A673 (cell line): ENCODE results near the gene ITPR2. TPM values are rescaled to one million over a fixed set of nuclear protein-coding genes. Genes with fewer than 3 reads are reported as not detected.

Source experiments
- BruUV-seq: library from RNA; stranded (reverse); fragments of 400-500 nt; replicated peaks from 2 replicates; lab custom pipeline; 2021; lab: Mats Ljungman, UMichigan
- CTCF ChIA-PET: fragments of 300-600 bp; sonication (Branson Sonifier 250); formaldehyde crosslinking; loops from one replicate; lab custom pipeline; 2022; ENCODE audit warnings: antibody characterized with exemption; lab: Charles Lee
- POLR2A ChIA-PET: fragments of 300-600 bp; sonication (Branson Sonifier 250); formaldehyde crosslinking; loops from one replicate; lab custom pipeline; 2022; ENCODE audit warnings: antibody characterized with exemption; ENCODE audit not compliant: low non-redundant PET; lab: Charles Lee
- DNase-seq: peaks from one replicate; pipeline ENCODE4 v3.0.0-alpha.2; 2015; ENCODE audit warnings: low spot score
- H3K27ac ChIP-seq: fragments of 200-600 bp; sonication (generic); 2 replicates; pipeline ENCODE4 v1.5.1; 2016; ENCODE audit warnings: mixed run types, low read depth, mild to moderate bottlenecking, mixed read lengths, antibody characterized with exemption, low read length; ENCODE audit not compliant: poor library complexity, severe bottlenecking
- H3K27me3 ChIP-seq: fragments of 200-600 bp; sonication (generic); replicated peaks from 2 replicates; pipeline ENCODE4 v1.6.1; 2017; ENCODE audit warnings: mixed run types, low read depth, mild to moderate bottlenecking, mixed read lengths, antibody characterized with exemption, low read length; ENCODE audit not compliant: insufficient read depth, poor library complexity
- H3K36me3 ChIP-seq: fragments of 200-600 bp; sonication (generic); 2 replicates; pipeline ENCODE4 v1.6.1; 2016; ENCODE audit warnings: mixed run types, mild to moderate bottlenecking, mixed read lengths, antibody characterized with exemption, low read length; ENCODE audit not compliant: insufficient read depth, poor library complexity, severe bottlenecking
- H3K4me1 ChIP-seq: fragments of 200-600 bp; sonication (generic); 2 replicates; pipeline ENCODE4 v1.6.1; 2017; ENCODE audit warnings: mixed run types, mild to moderate bottlenecking, mixed read lengths, antibody characterized with exemption, low read length; ENCODE audit not compliant: insufficient read depth, poor library complexity, severe bottlenecking
- H3K4me3 ChIP-seq: fragments of 200-600 bp; sonication (generic); 2 replicates; pipeline ENCODE4 v1.5.1; 2016; ENCODE audit warnings: low read depth, mixed run types, mild to moderate bottlenecking, mixed read lengths, low read length; ENCODE audit not compliant: poor library complexity, severe bottlenecking
- H3K9me3 ChIP-seq: fragments of 200-600 bp; sonication (generic); 2 replicates; pipeline ENCODE4 v1.6.1; 2016; ENCODE audit warnings: mixed run types, low read depth, mild to moderate bottlenecking, mixed read lengths, antibody characterized with exemption, low read length; ENCODE audit not compliant: poor library complexity, severe bottlenecking
- EZH2 ChIP-seq: fragments of 200-600 bp; sonication (generic); IDR thresholded peaks from 2 replicates; pipeline ENCODE4 v1.6.1; 2017; ENCODE audit warnings: borderline replicate concordance, low read depth, mild to moderate bottlenecking, mixed read lengths, antibody characterized with exemption, low read length; ENCODE audit not compliant: poor library complexity, severe bottlenecking
- intact Hi-C: fragments of 100-400 bp; cut with micrococcal nuclease; formaldehyde crosslinking; loops from one replicate; pipeline ENCODE4 v1.10.0; 2022; ENCODE audit not compliant: unreplicated experiment
- total RNA-seq: library from RNA; stranded (reverse); gene quantifications from 2 replicates; pipeline ENCODE4 v1.2.3, GENCODE V29; 2021
- TF ChIP-seq, protein P1 (sequence below): fragments of 300-800, 200-600 bp; sonication (generic); conservative IDR thresholded peaks from 2 replicates; pipeline ENCODE4 v1.5.1; 2017; ENCODE audit warnings: low read depth, mild to moderate bottlenecking, antibody characterized with exemption, low read length, moderate library complexity, mixed read lengths

ITPR2 gene
- total RNA-seq, 1 experiment from 2014 or later, result 22.6 TPM

DNA sequence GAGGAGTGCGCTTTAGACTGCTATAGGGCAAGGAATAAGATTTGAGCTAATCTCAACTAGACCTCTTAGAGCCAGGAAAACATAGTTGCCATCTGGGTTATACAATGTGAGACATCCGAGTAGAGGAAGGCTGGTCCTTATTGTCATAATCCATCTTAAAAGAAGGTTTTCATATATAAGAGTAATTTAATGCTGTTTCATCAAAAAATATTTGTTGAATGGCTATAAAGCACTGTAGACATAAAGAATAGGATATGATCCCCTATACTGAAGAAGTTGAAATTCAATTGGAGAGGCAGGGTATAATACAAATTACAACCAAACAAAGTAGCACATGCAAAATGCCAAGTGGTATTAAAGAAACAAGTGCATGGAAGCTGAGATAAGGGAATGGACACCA lies 343.1 kb downstream of the ITPR2 start:
- intact Hi-C loops, result no loop called here
- POLR2A ChIA-PET, result no interaction called here
- no peaks in the 10 kb centered on the region for H3K27me3 ChIP-seq

DNA sequence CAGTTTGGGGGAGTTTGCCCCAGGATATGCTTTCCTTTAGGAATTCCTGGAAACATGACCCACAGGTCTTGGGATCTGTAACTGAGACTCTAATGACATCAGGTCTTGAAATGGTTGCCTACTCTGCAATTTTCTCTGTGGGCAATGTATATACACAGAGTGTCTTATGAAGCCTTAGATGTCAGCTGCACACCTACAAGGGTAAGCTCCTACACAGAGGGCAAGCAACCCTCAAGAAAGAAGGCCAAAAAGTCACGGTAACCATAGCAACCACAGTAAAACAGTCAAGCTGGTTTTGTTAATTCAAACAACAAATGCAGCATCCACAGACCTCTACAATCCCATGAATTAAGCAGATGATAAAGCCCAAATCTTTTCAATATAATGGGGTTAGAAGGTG lies 344.6 kb downstream of the ITPR2 start:
- Histone ChIP-seq H3K27ac (no peak overlapping the region), H3K9me3 (no peaks in the 10 kb centered on the region), H3K36me3 (no peaks in the 10 kb centered on the region), H3K27me3 (no peaks in the 10 kb centered on the region), H3K4me3 (no peak overlapping the region), H3K4me1 (no peaks in the 10 kb centered on the region)
- ChIA-PET POLR2A (no interaction called here), CTCF (no interaction called here)
- TF ChIP-seq EZH2, result no peak
- TF ChIP-seq, protein P1, sequence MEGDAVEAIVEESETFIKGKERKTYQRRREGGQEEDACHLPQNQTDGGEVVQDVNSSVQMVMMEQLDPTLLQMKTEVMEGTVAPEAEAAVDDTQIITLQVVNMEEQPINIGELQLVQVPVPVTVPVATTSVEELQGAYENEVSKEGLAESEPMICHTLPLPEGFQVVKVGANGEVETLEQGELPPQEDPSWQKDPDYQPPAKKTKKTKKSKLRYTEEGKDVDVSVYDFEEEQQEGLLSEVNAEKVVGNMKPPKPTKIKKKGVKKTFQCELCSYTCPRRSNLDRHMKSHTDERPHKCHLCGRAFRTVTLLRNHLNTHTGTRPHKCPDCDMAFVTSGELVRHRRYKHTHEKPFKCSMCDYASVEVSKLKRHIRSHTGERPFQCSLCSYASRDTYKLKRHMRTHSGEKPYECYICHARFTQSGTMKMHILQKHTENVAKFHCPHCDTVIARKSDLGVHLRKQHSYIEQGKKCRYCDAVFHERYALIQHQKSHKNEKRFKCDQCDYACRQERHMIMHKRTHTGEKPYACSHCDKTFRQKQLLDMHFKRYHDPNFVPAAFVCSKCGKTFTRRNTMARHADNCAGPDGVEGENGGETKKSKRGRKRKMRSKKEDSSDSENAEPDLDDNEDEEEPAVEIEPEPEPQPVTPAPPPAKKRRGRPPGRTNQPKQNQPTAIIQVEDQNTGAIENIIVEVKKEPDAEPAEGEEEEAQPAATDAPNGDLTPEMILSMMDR, result no peak
- no peak for DNase-seq
- no TSS peak for BruUV-seq
- intact Hi-C loops, result no loop called here

More for the DNA sequence above, 343.1 kb downstream of the ITPR2 start:
- no peaks in the 10 kb centered on the region for H3K4me1 ChIP-seq
- no peaks in the 10 kb centered on the region for H3K9me3 ChIP-seq
- no peaks in the 10 kb centered on the region for H3K36me3 ChIP-seq
- no peak for DNase-seq
- TF ChIP-seq, protein P1, result no peak
- TF ChIP-seq EZH2, result no peak
- H3K4me3 ChIP-seq, result no peak overlapping the region
- CTCF ChIA-PET, result no interaction called here
- H3K27ac ChIP-seq, result no peak overlapping the region
- BruUV-seq, result no TSS peak

DNA sequence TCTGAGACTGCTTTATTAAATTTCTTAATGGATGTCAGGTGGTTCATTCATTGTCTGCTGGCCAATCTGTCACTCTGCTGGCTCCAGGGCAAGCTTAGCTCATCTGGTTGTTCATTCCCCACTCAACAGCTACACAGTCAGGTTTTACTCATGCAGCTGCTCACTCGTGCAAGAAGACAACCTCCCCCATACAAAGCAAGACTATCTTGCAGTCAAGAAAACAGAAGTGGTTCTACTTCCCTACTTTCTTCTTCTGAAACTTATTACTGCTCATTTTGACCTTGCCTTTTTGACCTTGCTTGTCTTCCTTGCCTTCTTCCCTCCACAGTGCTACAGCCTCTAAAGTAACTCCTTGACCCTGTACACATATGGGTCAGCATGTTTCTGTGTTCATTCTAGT lies 359.7 kb downstream of the ITPR2 start:
- H3K4me3 ChIP-seq, result no peak overlapping the region
- H3K4me1 ChIP-seq, result no peaks in the 10 kb centered on the region
- H3K36me3 ChIP-seq, result no peaks in the 10 kb centered on the region
- POLR2A ChIA-PET, result no interaction called here
- TF ChIP-seq EZH2, result no peak
- TF ChIP-seq, protein P1, result no peak
- H3K27me3 ChIP-seq, result no peaks in the 10 kb centered on the region
- no TSS peak for BruUV-seq
- CTCF ChIA-PET, result no interaction called here
- H3K27ac ChIP-seq, result no peak overlapping the region
- intact Hi-C loops, result no loop called here
- DNase-seq, result no peak
- no peaks in the 10 kb centered on the region for H3K9me3 ChIP-seq
